GM12878 (cell line): Measurements from ENCODE around the gene SURF6. TPM values are rescaled to one million over a fixed set of nuclear protein-coding genes. Genes with fewer than 3 reads are reported as not detected.

Experiments
- ATAC-seq: fragments of 200-7000 bp; cut with Tn5 transposase; 3 replicates; pipeline ENCODE4 v1.9.1; 2020; ENCODE audit warnings: mild to moderate bottlenecking, moderate library complexity
- BruUV-seq: library from RNA; stranded (reverse); fragments of 400-500 nt; replicated peaks from 2 replicates; lab custom pipeline; 2021; lab: Mats Ljungman, UMichigan
- CTCF ChIA-PET: fragments of 300-600 bp; sonication (Branson Sonifier 250); formaldehyde crosslinking; extraction: SDS; loops from one replicate; lab custom pipeline; 2021; ENCODE audit warnings: inconsistent platforms; lab: Yijun Ruan, JAX
- POLR2A ChIA-PET: fragments of 350-600 bp; formaldehyde crosslinking; extraction: SDS; loops from one replicate; lab custom pipeline; 2021; ENCODE audit warnings: inconsistent platforms; lab: Charles Lee
- RAD21 ChIA-PET: fragments of 300-600 bp; sonication (Branson Sonifier 250); formaldehyde crosslinking; loops from one replicate; lab custom pipeline; 2023; ENCODE audit warnings: antibody characterized with exemption; ENCODE audit not compliant: unreplicated experiment; lab: Charles Lee
- SMC1A ChIA-PET: fragments of 300-600 bp; sonication (Branson Sonifier 250); formaldehyde crosslinking; loops from one replicate; lab custom pipeline; 2023; ENCODE audit not compliant: unreplicated experiment, uncharacterized antibody; lab: Charles Lee
- DNase-seq: peaks from one replicate; pipeline ENCODE4 v3.0.0-alpha.2; 2011; ENCODE audit warnings: low read depth, low spot score
- FAIRE-seq: peaks from 3 replicates; lab custom pipeline; 2011; peaks lifted over from hg19 to GRCh38; lab: Jason Lieb, UNC
- H2AFZ ChIP-seq: 2 replicates; pipeline ENCODE4 v1.6.0; 2011; ENCODE audit warnings: low read depth, low read length, control low read depth; ENCODE audit not compliant: control insufficient read depth
- H3K27ac ChIP-seq: 2 replicates; pipeline ENCODE4 v1.5.1; 2011; ENCODE audit warnings: control low read depth; ENCODE audit not compliant: control insufficient read depth, insufficient read depth
- H3K27me3 ChIP-seq, 2 experiments: replicated peaks in 1 of 2; 2 replicates each; pipeline versions ENCODE4 v1.6.0 to v1.6.1; 2011; ENCODE audit warnings: low read length in 1 of 2; ENCODE audit not compliant: control insufficient read depth in 2 of 2, insufficient read depth in 2 of 2
- H3K36me3 ChIP-seq, 2 experiments: 2 replicates each; pipeline ENCODE4 v1.5.1; 2011; ENCODE audit warnings: low read length in 1 of 2; ENCODE audit not compliant: control insufficient read depth in 2 of 2, insufficient read depth in 2 of 2
- H3K4me1 ChIP-seq: 2 replicates; pipeline ENCODE4 v1.6.1; 2011; ENCODE audit warnings: mild to moderate bottlenecking, low read length, moderate library complexity, mixed read lengths; ENCODE audit not compliant: control insufficient read depth, insufficient read depth
- H3K4me2 ChIP-seq: 2 replicates; pipeline ENCODE4 v1.6.0; 2011; ENCODE audit warnings: control low read depth; ENCODE audit not compliant: control insufficient read depth, insufficient read depth
- H3K4me3 ChIP-seq: fragments of 200-600 bp; sonication (generic); 2 replicates; pipeline ENCODE4 v1.5.1; 2016
- H3K79me2 ChIP-seq: 2 replicates; pipeline ENCODE4 v1.6.0; 2011; ENCODE audit warnings: low read length; ENCODE audit not compliant: control insufficient read depth, insufficient read depth
- H3K9ac ChIP-seq: 2 replicates; pipeline ENCODE4 v1.8.0; 2011; ENCODE audit warnings: low read length, control low read depth, mixed read lengths; ENCODE audit not compliant: control insufficient read depth, insufficient read depth
- H3K9me3 ChIP-seq: replicated peaks from 3 replicates; pipeline ENCODE4 v1.5.1; 2011; ENCODE audit warnings: mild to moderate bottlenecking, low read length; ENCODE audit not compliant: control insufficient read depth, insufficient read depth
- H4K20me1 ChIP-seq: 2 replicates; pipeline ENCODE4 v1.6.0; 2011; ENCODE audit not compliant: control insufficient read depth, insufficient read depth
- E4F1 ChIP-seq: fragments of 450-650 bp; IDR thresholded peaks from 2 replicates; pipeline ENCODE4 v1.6.1; 2018; ENCODE audit warnings: borderline replicate concordance, mild to moderate bottlenecking; ENCODE audit not compliant: partially characterized antibody
- MTA2 ChIP-seq: fragments of 450-650 bp; IDR thresholded peaks from 2 replicates; pipeline ENCODE4 v1.6.1; 2016; ENCODE audit warnings: low read depth, mild to moderate bottlenecking, moderate library complexity
- MTA3 ChIP-seq: IDR thresholded peaks from 2 replicates; pipeline ENCODE4 v1.6.1; 2012; ENCODE audit warnings: low read length, inconsistent platforms, borderline replicate concordance
- POLR2A ChIP-seq: IDR thresholded peaks from 2 replicates; pipeline ENCODE4 v1.6.1; 2011; ENCODE audit warnings: low read depth, mild to moderate bottlenecking, low read length
- RCOR1 ChIP-seq: conservative IDR thresholded peaks from 2 replicates; pipeline ENCODE4 v1.6.1; 2012; ENCODE audit warnings: low read depth, low read length, improper control_type of control experiment
- SIN3A ChIP-seq: IDR thresholded peaks from 2 replicates; pipeline ENCODE4 v1.6.1; 2012; ENCODE audit warnings: low read depth, low read length, improper control_type of control experiment
- SP1 ChIP-seq: IDR thresholded peaks from one replicate; pipeline ENCODE4 v1.6.1; 2011; ENCODE audit warnings: low read depth, low read length
- TARDBP ChIP-seq: IDR thresholded peaks from 2 replicates; pipeline ENCODE4 v1.6.1; 2016; ENCODE audit warnings: borderline replicate concordance
- ZBTB33 ChIP-seq: fragments of 450-650 bp; IDR thresholded peaks from 2 replicates; pipeline ENCODE4 v1.6.1; 2017; ENCODE audit warnings: mild to moderate bottlenecking
- whole genome bisulfite sequencing: methylation state at CpG from one replicate; pipeline ENCODE4 v1.1.6; 2016; ENCODE audit warnings: low lambda C conversion rate; ENCODE audit not compliant: insufficient replicate concordance, insufficient coverage; ENCODE audit errors: missing lambda C conversion rate; 5-methylcytosine and 5-hydroxymethylcytosine counted together
- in situ Hi-C: fragments of 300-500 bp; cut with MboI; formaldehyde crosslinking; loops from 9 replicates; pipeline ENCODE4 v1.14.3; 2018; ENCODE audit warnings: mixed read lengths
- intact Hi-C: fragments of 100-400 bp; cut with micrococcal nuclease; formaldehyde crosslinking; loops from one replicate; pipeline ENCODE4 v1.14.2; 2022; ENCODE audit not compliant: unreplicated experiment
- polyA plus RNA-seq, 11 experiments: library from polyadenylated mRNA; depleted of rRNA in 4 of 11; unstranded in 6 of 11; stranded (reverse) in 5 of 11; fragments of >200 nt; fragmentation: Nextera tagmentation in 4 of 11; fragmentation: Illumina TruSeq in 1 of 11; extraction: Ambion mirVana in 4 of 11; extraction: Trizol in 1 of 11; gene quantifications; 1 replicate in 1 of 11; 2 replicates in 10 of 11; pipeline versions ENCODE4 v1.2.1 to v1.2.3, GENCODE V29; 2011 to 2016; ENCODE audit warnings: inconsistent platforms in 2 of 11, missing spikeins in 2 of 11, low read depth in 1 of 11
- total RNA-seq, 4 experiments: library from RNA; depleted of rRNA in 3 of 4; stranded (reverse); fragments of >200 nt in 3 of 4; fragmentation: Illumina TruSeq in 1 of 4; extraction: Trizol in 1 of 4; gene quantifications; 2 replicates each; pipeline versions ENCODE4 v1.2.1 to v1.2.3, GENCODE V29; 2013 to 2021

The SURF6 gene
- total and polyA plus RNA-seq, 10 of the 15 experiments (the other 5 are each of a cell fraction or from before 2014, with no cell fraction given): 2.2 to 27.2 (median 15.1) TPM

- FAIRE-seq (no peak), ATAC-seq (no peak), DNase-seq (no peak)
- Histone ChIP-seq H3K4me2 (peak overlapping the region; percentile 92), H4K20me1 (no peaks in the 10 kb centered on the region; the same call in 1 of the 2 replicates), H2AFZ (no peak overlapping the region), H3K4me3 (peak overlapping the region; percentile 100), H3K27ac (peak overlapping the region; percentile 96), H3K9me3 (no peaks in the 10 kb centered on the region), H3K36me3 (peaks cover 25 to 46% of the 10 kb centered on the region in 2 experiments), H3K79me2 (peaks cover 49% of the 10 kb centered on the region), H3K4me1 (peaks cover 12% of the 10 kb centered on the region), H3K9ac (peak overlapping the region; percentile 98), H3K27me3 (no peaks in the 10 kb centered on the region)
- ChIA-PET SMC1A (interaction anchor here (0.7 kb wide), 1 partner anchor 19 kb away, joined by 3 read pairs; no protein-coding TSS in a partner anchor), RAD21 (no interaction called here), CTCF (interaction anchor here (1.6 to 2.1 kb wide), 3 partner anchors 21 to 128 kb away, joined by 3 to 5 read pairs (median 4); partner anchors contain the start of gene STKLD1), POLR2A (interaction anchor here (0.8 to 0.9 kb wide), 2 partner anchors 21 to 72 kb away, joined by 3 to 4 read pairs; partner anchors contain the start of gene ADAMTS13)
- no TSS peak for BruUV-seq
- 63% methylated on average over 15 of the region's 15 CpGs for WGBS
- in situ Hi-C loops (no loop called here), intact Hi-C loops (loop anchor here (5.0 kb wide), 1 partner anchor 127 kb away; the partner anchor contains the start of gene SLC2A6)
- no peak for TF ChIP-seq SP1
- peak; percentile 66 for TF ChIP-seq POLR2A
Observed at GRCh38 chr9:133349965-133350616, 14.1 kb upstream of the SURF6 start.

- ChIA-PET SMC1A (interaction anchor here (1.0 to 1.1 kb wide), 3 partner anchors 26 to 68 kb away, joined by 3 to 4 read pairs (median 4); partner anchors contain the start of gene STKLD1), RAD21 (interaction anchor here (1.1 kb wide), 1 partner anchor 28 kb away, joined by 4 read pairs; the partner anchor contains the start of gene STKLD1), CTCF (interaction anchor here (1.9 to 2.1 kb wide), 2 partner anchors 19 to 22 kb away, joined by 5 to 6 read pairs; no protein-coding TSS in a partner anchor), POLR2A (interaction anchor here (0.6 to 2.9 kb wide), 5 partner anchors 14 to 192 kb away, joined by 3 to 12 read pairs (median 8); partner anchors contain the start of genes STKLD1 and SURF6)
- Histone ChIP-seq H3K27me3 (no peaks in the 10 kb centered on the region), H3K36me3 (peaks cover 33 to 46% of the 10 kb centered on the region in 2 experiments), H3K9me3 (no peaks in the 10 kb centered on the region), H3K27ac (peak overlapping the region; percentile 96), H3K4me2 (peak overlapping the region; percentile 92), H2AFZ (no peak overlapping the region), H3K4me3 (peak overlapping the region; percentile 100), H4K20me1 (no peaks in the 10 kb centered on the region; the same call in 1 of the 2 replicates), H3K9ac (peak overlapping the region; percentile 98), H3K4me1 (peaks cover 12% of the 10 kb centered on the region), H3K79me2 (peaks cover 47% of the 10 kb centered on the region)
- WGBS: under 1% methylated on average over 25 of the region's 25 CpGs
- ATAC-seq (no peak), FAIRE-seq (no peak), DNase-seq (no peak)
- intact Hi-C loops (loop anchor here (5.0 kb wide), 1 partner anchor 128 kb away; the partner anchor contains the start of gene SLC2A6), in situ Hi-C loops (no loop called here)
- TSS peak; percentile 79 for BruUV-seq
- TF ChIP-seq RCOR1 (no peak), SIN3A (no peak), TARDBP (no peak), MTA2 (no peak), ZBTB33 (no peak), MTA3 (no peak), E4F1 (no peak)
Observed at GRCh38 chr9:133348718-133349573, 13.0 kb upstream of the SURF6 start.
